Right renal pelvis (tissue), 4 donors: ENCODE measurements around the gene SBNO1. TPM values are rescaled to one million over a fixed set of nuclear protein-coding genes. Genes with fewer than 3 reads are reported as not detected.
A peak's percentile ranks its signal among the peaks of the same experiment; 100 is the strongest.
"Not testable (repeated sequence)": the region's sequence is repeated elsewhere in the genome, so short reads cannot be mapped to it uniquely, and the experiment has no call there.

Experiments used
- DNase-seq, 4 donors: peaks; one replicate each; pipeline ENCODE4 v3.0.0-alpha.2; 2013; ENCODE audit warnings: low read depth in 4 of 4, low spot score in 3 of 4, missing footprints in 1 of 4
- polyA plus RNA-seq, 4 donors: library from polyadenylated mRNA; unstranded; fragments of 120-200 nt; gene quantifications; one replicate each; pipeline ENCODE4 v1.2.1, GENCODE V29; 2013; ENCODE audit not compliant: insufficient read length in 4 of 4

SBNO1 gene
- 10 to 100 TPM; 23.4 to 31.8 (median 29.6) TPM for polyA plus RNA-seq

DNA sequence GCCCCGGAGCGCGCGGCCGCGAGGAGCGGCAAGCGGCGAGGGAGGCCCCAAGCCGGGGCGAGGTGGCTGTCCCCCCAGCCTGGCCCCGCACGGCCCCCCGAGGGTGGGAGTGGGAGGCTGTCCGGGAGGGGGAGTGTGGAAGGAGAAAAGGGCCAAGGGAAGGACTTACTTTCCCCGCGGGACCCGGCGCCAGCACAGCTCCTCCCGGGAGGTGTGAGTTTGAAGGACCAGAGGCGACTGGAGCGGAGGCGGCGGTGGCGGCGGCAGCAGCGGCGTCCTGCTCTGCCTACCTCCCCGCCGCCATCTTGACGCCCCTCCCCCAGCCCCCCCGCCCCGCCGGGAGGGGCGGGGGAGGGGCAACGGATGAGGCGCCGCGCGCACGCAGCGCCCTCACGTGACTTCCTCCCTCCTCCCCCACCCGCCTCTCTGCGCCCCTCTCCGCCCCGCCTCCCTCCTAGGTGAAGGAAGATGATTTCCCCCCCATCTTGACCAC lies at the start of gene SBNO1:
Gene SBNO1, minus strand, starts transcription at position 316 of the 493 bp plus-strand sequence. CDS start 14,406 bp downstream, outside the sequence.
- DNase-seq = peak; percentile 85 to 89 (median 86)

DNA sequence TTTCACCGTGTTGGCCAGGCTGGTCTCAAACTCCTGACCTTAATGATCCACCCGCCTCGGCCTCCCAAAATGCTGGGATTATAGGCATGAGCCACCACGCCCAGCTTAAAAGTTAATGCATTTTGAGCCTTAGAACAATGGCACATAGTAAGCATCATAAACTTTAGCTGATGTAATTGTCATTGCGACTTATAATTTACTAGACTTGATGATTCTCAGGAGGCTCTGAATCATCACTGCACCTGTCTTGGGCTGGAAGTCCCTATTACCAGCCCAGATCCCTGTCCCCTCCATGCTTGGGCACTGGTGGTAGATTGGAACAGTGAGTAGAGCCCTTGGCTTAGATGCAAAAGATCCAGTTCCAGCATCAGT lies 45.4 kb upstream of the SBNO1 start:
- no peak for DNase-seq

DNA sequence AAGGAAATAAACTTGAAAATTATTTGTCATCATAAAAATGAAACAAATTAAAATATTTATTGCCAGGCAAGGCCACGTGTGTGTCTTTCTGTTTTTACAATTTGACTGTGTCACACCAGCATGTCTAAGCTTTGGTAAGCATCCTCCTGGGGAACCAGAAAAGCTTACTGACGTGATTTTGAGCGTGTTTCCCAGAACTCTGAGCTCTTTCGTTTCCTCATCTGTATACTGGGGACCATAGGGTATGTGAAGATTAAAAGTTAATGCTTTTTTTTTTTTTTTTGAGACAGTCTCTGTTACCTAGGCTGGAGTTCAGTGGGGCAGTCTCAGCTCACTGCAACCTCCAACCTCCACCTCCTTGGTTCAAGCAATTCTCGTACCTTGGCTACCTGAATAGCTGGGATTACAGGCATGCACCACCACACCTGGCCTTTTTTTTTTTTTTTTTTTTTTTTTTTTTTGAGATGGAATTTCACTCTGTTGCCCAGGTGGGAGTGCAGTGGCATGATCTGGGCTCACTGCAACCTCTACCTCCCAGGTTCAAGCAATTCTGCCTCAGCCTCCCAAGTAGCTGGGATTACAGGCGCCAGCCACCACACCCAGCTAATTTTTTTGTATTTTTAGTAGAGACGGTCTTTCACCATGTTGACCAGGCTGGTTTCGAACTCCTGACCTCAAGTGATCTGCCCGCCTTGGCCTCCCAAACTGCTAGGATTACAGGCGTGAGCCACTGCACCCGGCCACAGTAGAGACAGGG lies 44.8 kb upstream of the SBNO1 start:
- DNase-seq = not testable (repeated sequence)

DNA sequence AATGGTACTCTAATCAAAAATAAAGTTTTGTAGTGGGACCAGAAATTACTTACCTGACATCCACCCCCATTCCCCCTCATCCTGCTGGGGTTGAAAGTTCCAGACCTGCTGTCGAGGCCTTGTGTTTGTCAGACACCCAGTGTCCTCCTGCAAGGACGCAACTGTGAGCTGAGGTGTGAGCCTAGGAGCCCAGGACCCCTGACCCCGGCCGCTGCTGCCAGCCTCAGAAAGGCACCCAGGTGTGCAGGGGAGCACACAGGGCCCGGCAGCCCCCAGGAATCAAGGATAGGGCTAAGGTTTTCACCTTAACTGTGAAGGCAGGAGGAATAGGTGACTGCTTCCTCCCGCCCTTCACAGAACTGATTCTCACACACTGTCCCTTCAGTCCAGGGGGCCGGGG lies 44.0 kb upstream of the SBNO1 start:
- DNase-seq = not testable (repeated sequence)

DNA sequence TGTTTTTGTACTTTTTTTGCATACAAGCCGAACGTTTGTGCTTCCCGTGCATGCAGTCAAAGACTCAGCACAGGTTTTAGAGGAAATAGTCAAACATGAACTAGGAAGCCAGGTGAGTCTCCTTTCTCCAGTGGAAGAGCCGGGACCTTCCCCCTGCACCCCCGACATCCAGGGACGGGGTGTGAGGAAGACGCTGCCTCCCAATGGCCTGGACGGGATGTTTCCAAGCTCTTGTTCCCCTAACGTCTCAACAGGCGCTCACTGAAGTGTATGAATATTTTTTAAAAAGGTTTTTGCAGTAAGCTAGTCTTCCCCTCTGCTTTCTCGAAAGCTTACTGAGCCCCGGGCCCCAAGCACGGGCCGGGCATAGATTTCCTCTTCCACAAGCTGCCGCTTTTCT lies 43.3 kb upstream of the SBNO1 start:
- not testable (repeated sequence) for DNase-seq

DNA sequence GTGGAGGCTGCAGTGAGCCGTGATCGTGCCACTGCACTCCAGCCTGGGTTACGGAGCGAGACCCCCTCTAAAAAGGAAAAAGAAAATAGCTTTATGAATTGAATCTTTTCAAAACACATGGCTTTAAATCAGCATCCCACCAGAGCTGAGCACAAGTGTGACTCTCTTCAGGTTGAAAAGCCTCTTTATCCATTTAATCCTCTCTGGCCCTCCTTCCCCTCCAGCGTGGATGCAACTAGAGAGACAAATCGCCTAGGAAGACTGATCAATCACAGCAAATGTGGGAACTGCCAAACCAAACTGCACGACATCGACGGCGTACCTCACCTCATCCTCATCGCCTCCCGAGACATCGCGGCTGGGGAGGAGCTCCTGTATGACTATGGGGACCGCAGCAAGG lies 42.6 kb upstream of the SBNO1 start:
- DNase-seq = not testable (repeated sequence)

DNA sequence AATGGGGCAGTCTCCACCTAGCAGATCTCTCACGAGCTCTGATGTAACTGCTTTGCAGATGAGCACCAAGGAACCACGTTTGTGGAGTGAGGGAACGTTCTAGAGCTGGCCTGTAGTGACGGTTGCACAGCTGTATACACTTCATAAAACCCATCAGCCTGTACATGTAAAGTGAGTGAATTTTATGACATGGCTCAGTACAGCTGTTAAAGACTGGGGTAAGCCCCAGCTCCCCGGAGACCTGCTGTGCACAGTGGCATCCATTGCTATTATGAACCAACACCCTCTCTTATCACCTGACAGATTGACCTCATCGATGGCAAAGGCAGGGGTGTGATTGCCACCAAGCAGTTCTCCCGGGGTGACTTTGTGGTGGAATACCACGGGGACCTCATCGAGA lies 39.9 kb upstream of the SBNO1 start:
- DNase-seq = no peak

DNA sequence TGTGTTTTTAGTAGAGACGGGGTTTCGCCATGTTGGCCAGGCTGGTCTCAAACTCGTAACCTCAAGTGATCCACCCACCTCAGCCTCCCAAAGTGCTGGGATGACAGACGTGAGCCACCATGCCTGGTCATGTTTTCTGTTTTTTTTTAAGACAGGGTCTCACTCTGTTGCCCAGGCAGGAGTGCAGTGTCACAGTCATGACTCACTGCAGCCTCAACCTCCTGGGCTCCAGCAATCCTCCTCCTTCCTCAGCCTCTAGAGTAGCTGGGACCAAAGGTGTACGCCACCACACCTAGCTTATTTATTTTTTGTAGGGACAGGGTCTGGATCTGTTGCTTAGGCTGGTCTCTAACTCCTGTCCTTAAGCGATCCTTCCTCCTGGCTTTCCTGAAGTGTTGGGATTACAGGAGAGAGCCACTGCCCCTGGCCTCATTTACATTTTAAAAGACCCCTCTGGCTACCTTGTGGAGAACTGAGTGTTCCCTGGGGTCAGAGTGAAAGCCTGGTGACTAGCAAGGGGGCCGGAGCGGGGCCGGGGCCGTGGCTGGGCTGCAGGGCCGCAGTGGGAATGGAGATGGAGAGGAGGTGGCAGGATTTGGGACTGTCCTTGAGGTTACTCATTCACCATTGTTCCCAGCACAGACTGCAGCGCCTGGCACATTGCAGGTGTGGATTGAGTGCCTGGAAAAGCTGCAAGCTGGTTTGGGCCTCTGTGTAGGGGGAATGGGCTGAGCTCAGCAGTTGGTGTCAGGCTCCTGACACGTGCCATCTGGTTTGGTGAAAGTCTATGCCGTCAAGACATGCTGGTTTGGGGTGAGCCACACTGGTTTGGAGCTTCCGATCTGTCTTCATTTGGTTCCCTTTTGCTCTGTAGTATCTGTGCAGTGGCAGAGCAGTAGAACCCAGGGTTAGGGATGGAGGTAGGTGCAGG lies 37.4 kb upstream of the SBNO1 start:
- DNase-seq = no peak

DNA sequence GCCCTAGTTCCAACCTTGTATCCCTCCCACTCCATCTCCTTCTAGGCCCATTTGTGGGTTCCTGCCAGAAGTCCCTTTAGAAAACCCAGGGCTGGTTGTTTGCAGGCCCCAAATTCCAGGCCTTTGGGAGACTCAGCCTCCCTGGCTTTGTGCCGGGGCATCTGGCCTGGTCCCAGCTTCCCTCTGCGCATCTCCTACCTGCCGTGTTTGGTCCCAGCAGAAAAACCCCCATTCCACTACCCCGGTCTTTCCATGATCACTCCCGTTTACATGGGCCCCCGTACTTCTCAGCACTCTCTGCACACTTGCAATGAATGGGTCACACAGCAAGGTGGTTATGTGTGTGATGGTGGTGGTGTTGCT lies 34.6 kb upstream of the SBNO1 start:
- no peak for DNase-seq

DNA sequence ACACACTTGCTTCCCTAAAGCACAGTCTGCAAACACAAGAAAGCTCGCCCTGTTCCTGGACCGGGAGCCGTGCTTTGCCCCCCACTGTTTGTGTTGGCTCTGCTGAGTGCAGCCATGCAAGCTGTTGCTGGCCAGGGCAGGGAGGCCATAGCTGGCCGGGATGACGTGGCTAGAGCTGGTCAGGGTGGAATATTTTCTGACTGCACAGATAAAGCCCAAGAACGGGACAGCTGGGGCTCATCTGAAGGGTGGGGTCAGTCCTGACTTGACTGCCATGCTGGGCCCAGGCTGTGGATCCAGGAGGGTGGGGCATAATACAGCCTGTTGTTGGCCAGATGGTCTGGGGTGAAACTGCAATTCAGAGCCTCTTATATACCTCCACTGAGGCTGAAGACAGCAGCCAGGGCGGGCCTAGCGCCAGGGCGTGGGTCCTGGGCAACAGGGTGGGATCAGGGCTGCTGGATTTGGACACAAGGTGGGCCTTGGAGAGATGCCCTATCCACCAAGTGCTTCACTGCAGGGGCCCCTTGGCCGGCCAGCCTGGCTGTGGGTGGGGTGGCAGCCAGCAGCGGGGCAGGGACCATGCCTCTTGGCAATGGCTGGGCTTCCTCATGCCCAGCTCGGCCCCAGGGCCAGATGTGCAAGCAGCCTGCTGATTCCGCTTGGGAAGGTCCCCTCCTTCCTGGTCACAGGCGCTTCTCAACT lies 34.1 kb upstream of the SBNO1 start:
- DNase-seq = no peak

DNA sequence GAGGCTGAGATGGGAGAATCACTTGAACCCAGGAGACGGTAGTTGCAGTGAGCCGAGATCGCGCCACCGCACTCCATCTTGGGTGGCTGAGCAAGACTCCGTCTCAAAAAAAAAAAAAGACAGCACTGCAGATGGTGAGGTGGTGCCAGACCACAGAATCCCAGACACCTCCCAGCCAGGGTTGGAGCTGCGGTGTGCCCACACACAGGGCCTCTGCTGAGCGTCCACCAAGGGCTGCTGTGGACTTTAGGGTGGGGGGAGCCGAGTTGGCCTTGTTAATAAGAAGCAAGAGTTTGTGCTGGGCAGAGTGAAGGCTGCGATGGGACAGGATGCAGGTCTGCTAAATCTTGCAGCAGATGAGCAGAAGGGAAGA lies 33.5 kb upstream of the SBNO1 start:
- no peak for DNase-seq

DNA sequence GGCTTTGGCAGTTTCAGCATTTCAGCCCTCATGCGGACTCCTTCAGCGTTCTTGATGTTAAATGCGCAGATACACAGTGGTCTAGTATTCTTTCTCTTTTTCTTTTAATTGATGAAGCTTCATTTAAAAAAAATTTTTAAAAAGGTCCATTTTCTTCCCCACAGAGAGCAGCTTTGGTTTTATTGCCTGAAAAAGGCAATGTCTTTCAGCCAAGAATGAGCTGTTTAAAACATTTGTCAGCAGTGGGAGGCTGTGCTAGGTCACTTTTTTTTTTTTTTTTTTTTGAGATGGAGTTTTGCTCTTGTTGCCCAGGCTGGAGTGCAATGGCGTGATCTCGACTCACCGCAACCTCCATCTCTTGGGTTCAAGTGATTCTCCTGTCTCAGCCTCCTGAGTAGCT lies 32.8 kb upstream of the SBNO1 start:
- DNase-seq = no peak

DNA sequence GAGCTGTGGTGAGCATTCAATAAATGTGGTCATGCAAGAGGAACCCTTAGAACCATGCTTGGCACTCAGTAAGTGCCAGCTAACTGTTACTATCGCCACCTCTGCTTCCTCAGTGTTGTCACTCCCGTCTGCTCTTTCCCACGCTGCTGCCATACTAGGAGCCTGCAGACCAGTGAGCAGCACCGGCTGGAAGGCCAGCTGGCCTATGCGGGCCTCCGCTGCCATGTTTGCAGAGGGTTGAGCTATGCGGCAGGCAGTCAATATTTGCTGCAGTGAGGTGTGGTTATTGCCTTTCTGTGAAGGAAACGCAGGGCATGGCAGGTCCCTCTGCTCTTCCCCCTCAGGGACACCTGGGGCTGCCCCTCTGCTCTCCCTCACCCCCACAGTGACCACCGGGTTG lies 32.3 kb upstream of the SBNO1 start:
- no peak for DNase-seq

DNA sequence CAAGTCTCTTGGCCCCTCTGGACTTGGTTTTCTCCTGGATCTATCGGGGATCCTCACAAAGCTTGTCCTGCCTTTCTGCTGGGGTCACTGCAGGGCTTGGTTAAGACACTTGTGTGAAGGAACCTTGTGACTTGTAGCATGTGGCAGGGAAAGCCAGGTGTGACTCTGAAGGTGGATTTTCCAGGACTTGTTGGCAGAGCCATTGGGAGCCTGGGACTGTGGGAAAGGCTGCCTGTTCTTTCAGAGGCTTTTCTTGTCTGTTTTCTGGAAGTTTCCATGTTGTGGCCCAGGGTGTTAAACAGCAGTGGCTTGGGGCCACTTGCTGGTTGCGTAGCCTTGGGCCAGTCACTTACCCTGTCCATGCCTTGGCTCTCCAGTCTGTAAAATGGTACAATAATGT lies 31.9 kb upstream of the SBNO1 start:
- DNase-seq = no peak

DNA sequence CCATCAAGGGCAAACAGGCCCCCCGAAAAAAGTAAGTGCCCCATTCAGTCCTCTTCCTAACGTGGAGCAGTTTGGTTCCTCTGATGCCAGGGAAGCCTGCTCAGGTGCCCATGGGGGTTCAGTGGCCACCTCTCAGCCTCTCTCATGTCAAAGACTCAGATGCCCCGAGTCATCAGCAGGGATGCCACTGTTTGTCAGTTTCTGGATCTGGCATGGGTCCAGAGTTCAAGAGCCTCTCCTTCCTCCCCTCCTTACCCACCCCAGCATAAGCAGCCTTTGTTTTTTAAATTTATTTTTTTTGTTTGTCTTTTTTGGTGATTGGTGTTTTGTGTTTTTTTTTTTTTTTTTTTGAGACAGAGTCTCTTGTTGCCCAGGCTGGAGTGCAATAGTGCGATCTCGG lies 30.6 kb upstream of the SBNO1 start:
- DNase-seq = no peak

DNA sequence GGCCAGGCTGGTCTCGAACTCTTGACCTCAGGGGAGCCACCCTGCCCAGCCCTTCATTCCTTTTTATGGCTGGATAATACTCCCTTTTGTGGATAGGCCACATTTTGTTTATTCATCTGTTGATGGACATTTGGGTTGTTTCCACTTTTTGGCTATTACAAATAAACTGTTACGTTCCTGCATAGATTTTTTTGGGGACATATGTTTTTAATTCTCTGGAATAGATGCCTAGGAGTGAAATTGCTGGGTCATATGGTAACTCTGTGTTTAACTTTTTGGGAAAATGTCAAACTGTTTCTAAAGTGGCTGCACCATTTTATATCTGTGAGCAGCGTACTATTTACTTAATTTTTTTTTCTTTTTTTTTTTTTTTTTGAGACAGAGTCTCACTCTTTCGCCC lies 29.1 kb upstream of the SBNO1 start:
- DNase-seq = no peak

DNA sequence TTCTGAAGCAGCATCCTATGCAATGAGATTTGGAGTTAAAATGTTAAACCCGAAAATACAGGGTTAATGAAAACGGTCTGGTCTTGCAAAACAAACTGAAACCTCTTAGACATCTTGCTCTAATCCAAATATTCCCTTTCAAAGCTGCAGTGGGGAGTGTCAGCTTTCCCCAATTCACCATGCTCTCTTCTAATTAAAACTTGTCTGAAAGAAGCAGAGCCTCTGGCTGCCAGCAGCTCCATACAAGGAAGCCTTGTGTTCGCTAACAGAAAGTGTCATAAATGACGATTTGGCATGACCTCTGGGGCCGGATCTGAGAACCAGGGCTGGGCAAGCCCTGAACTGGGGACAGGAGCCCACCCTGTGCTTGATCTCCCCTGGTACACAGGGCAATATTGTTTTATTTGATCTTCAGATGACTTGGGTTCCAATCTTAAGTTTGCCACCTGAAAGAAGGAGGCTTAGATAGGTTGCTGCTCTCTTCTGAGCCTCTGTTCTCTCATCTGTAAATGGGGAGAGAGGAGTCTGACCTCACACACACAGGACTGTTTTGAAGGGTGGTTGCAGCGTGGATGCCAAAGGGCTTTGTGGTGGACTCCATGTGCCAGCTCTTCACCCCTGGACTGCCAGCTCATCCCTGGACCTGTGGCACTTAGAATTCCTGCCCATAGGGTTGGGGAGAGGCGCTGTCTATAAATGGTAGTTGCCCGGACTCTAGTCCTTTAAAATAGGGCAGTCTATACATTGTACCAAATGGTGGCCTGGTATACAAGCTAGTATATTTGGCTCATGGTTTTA lies 27.1 kb upstream of the SBNO1 start:
- DNase-seq = no peak

DNA sequence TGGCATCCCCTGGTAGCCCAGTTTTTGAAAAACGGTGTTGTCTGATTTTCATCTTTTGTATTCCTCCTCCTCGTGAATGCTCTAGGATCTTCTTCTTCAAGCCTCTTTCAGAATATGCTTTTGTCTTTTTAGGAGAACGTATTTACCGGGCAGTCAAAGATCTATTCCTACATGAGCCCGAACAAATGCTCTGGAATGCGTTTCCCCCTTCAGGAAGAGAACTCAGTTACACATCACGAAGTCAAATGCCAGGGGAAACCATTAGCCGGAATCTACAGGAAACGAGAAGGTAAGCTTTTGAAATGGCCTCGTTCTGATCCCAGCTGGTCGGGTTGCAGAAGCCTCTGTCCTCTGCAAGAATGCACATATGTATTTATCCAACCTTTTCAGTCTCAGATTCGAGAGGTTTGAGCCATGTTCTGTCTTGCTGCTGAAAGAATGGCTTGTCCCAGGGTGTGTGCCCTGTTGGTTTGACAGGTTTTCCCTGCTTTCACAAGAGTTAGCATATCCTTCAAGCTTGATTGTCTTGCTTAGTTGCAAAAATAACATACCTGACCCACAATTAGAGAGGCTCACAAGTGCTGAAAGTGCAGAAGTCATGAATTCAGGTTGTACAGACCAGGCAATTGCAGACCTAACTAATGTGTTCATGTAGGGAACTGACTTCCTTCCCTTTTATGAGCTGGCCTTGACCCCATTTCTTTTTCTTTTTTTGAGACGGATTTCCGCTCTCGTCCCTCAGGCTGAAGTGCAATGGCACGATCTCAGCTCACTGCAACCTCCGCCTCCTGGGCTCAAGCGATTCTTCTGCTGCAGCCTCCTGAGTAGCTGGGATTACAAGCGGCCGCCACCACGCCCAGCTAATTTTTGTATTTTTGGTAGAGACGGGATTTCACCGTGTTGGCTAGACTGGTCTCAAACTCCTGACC lies 26.1 kb upstream of the SBNO1 start:
- DNase-seq = no peak
